ENCODE data around the gene SLC25A42.

SLC25A42 gene

GRCh38 chr19:19050731-19051130, 13.1 kb upstream of the SLC25A42 start:
- in situ Hi-C loops (cut with MboI; ENCODE audit: low sequenced_read_pairs): loop anchor here (10.0 kb wide), 1 partner anchor 304 kb away; no protein-coding TSS in a partner anchor

- in situ Hi-C loops (cut with MboI; ENCODE audit: low sequenced_read_pairs): loop anchor here (10.0 kb wide), 1 partner anchor 303 kb away; no protein-coding TSS in a partner anchor
Observed at GRCh38 chr19:19051478-19052213, 12.1 kb upstream of the SLC25A42 start.

GRCh38 chr19:19052921-19053320, 10.9 kb upstream of the SLC25A42 start:
- in situ Hi-C loops (cut with MboI; ENCODE audit: low sequenced_read_pairs): loop anchor here (10.0 kb wide), 1 partner anchor 302 kb away; no protein-coding TSS in a partner anchor

- in situ Hi-C loops (cut with MboI; ENCODE audit: low sequenced_read_pairs): loop anchor here (10.0 kb wide), 1 partner anchor 301 kb away; no protein-coding TSS in a partner anchor
Observed at GRCh38 chr19:19053508-19054314, 10.1 kb upstream of the SLC25A42 start.

- in situ Hi-C loops (cut with MboI; ENCODE audit: low sequenced_read_pairs): loop anchor here (10.0 kb wide), 1 partner anchor 300 kb away; no protein-coding TSS in a partner anchor
Observed at GRCh38 chr19:19054315-19054938, 9.4 kb upstream of the SLC25A42 start.

GRCh38 chr19:19054939-19055440, 8.8 kb upstream of the SLC25A42 start:
- in situ Hi-C loops (cut with MboI; ENCODE audit: low sequenced_read_pairs): loop anchor here (10.0 kb wide), 1 partner anchor 300 kb away; no protein-coding TSS in a partner anchor

- in situ Hi-C loops (cut with MboI; ENCODE audit: low sequenced_read_pairs): loop anchor here (10.0 kb wide), 1 partner anchor 299 kb away; no protein-coding TSS in a partner anchor
Observed at GRCh38 chr19:19055701-19056100, 8.1 kb upstream of the SLC25A42 start.

- in situ Hi-C loops (cut with MboI; ENCODE audit: low sequenced_read_pairs): loop anchor here (10.0 kb wide), 1 partner anchor 298 kb away; no protein-coding TSS in a partner anchor
Observed at GRCh38 chr19:19056636-19057275, 7.0 kb upstream of the SLC25A42 start.

- in situ Hi-C loops (cut with MboI; ENCODE audit: low sequenced_read_pairs): loop anchor here (10.0 kb wide), 1 partner anchor 297 kb away; no protein-coding TSS in a partner anchor
Observed at GRCh38 chr19:19057317-19057716, 6.5 kb upstream of the SLC25A42 start.

- in situ Hi-C loops (cut with MboI; ENCODE audit: low sequenced_read_pairs): loop anchor here (10.0 kb wide), 1 partner anchor 297 kb away; no protein-coding TSS in a partner anchor
Observed at GRCh38 chr19:19057720-19058119, 6.1 kb upstream of the SLC25A42 start.

GRCh38 chr19:19059018-19059836, 4.6 kb upstream of the SLC25A42 start:
- in situ Hi-C loops (cut with MboI; ENCODE audit: low sequenced_read_pairs): loop anchor here (10.0 kb wide), 1 partner anchor 296 kb away; no protein-coding TSS in a partner anchor

GRCh38 chr19:19059837-19060611, 3.8 kb upstream of the SLC25A42 start:
- in situ Hi-C loops (cut with MboI; ENCODE audit: low sequenced_read_pairs): loop anchor here (10.0 kb wide), 1 partner anchor 295 kb away; no protein-coding TSS in a partner anchor

- in situ Hi-C loops (cut with MboI; ENCODE audit: low sequenced_read_pairs): no loop called here
Observed at GRCh38 chr19:19061506-19061905, 2.3 kb upstream of the SLC25A42 start.

- in situ Hi-C loops (cut with MboI; ENCODE audit: low sequenced_read_pairs): no loop called here
Observed at GRCh38 chr19:19062454-19063182, 1.2 kb upstream of the SLC25A42 start.

GRCh38 chr19:19064098-19064722, 416 bp downstream of the SLC25A42 start:
- in situ Hi-C loops (cut with MboI; ENCODE audit: low sequenced_read_pairs): no loop called here

GRCh38 chr19:19064811-19065745, 1.3 kb downstream of the SLC25A42 start:
- in situ Hi-C loops (cut with MboI; ENCODE audit: low sequenced_read_pairs): no loop called here

Measured in HL-60/S4 (cell line).